ENCODE data around the gene ZNF549. TPM values are rescaled to one million over a fixed set of nuclear protein-coding genes. Genes with fewer than 3 reads are reported as not detected.

The ZNF549 gene
- total RNA-seq, 2 experiments from 2014 or later, result 3.5 to 4.0 TPM

GRCh38 chr19:57606931-57607330 lies 79.8 kb downstream of the ZNF549 start:
- intact Hi-C loops (cut with micrococcal nuclease), result no loop called here
- Mint-ChIP-seq H3K4me3 (no peak overlapping the region), H3K27ac (no peak overlapping the region), H3K27me3 (no peaks in the 10 kb centered on the region), H3K4me1 (ENCODE audit: low read depth) (no peaks in the 10 kb centered on the region), H3K9me3 (peaks cover 58% of the 10 kb centered on the region), H3K36me3 (ENCODE audit: low read depth) (peaks cover 72% of the 10 kb centered on the region)
- POLR2A ChIA-PET, result interaction anchor here (0.7 kb wide), 1 partner anchor 285 kb away, joined by 3 read pairs; no protein-coding TSS in a partner anchor
- TF ChIP-seq, protein P1, sequence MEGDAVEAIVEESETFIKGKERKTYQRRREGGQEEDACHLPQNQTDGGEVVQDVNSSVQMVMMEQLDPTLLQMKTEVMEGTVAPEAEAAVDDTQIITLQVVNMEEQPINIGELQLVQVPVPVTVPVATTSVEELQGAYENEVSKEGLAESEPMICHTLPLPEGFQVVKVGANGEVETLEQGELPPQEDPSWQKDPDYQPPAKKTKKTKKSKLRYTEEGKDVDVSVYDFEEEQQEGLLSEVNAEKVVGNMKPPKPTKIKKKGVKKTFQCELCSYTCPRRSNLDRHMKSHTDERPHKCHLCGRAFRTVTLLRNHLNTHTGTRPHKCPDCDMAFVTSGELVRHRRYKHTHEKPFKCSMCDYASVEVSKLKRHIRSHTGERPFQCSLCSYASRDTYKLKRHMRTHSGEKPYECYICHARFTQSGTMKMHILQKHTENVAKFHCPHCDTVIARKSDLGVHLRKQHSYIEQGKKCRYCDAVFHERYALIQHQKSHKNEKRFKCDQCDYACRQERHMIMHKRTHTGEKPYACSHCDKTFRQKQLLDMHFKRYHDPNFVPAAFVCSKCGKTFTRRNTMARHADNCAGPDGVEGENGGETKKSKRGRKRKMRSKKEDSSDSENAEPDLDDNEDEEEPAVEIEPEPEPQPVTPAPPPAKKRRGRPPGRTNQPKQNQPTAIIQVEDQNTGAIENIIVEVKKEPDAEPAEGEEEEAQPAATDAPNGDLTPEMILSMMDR (IDR thresholded peaks at IDR 0.05), result no peak
- no peak for ATAC-seq
- CTCF ChIA-PET, result no interaction called here
- no peak for DNase-seq

Other genes with a start within 250 kb of the ZNF549 start
- gene ZNF460, start 246.9 kb upstream of the ZNF549 start, total RNA-seq, result 10 to 100 TPM; 59.1 to 63.1 TPM
- 1 to 10 TPM; 6.3 to 7.0 TPM for gene ZNF543, start 206.9 kb upstream of the ZNF549 start, total RNA-seq
- 1 to 10 TPM; 6.6 to 6.7 TPM for gene ZNF304, start 176.1 kb upstream of the ZNF549 start, total RNA-seq
- gene TRAPPC2B, start 163.8 kb upstream of the ZNF549 start, total RNA-seq, result 1 to 10 TPM; 6.0 to 7.4 TPM
- 1 to 10 TPM; 1.3 to 1.5 TPM for gene ZNF547, start 163.8 kb upstream of the ZNF549 start, total RNA-seq
- 10 to 100 TPM; 23.9 to 24.6 TPM for gene ZNF548, start 137.5 kb upstream of the ZNF549 start, total RNA-seq
- 1 to 10 TPM; 5.7 to 8.8 TPM for gene ZNF17, start 116.2 kb upstream of the ZNF549 start, total RNA-seq
- gene ZNF749, start 92.0 kb upstream of the ZNF549 start, total RNA-seq, result 10 to 100 TPM; 19.5 to 20.0 TPM
- under 1 TPM in 1 of 2 experiments, not detected in 1; 0.18 TPM for gene VN1R1, start 70.2 kb upstream of the ZNF549 start, total RNA-seq
- 1 to 10 TPM; 5.0 to 5.6 TPM for gene ZNF772, start 49.8 kb upstream of the ZNF549 start, total RNA-seq
- 1 to 10 TPM; 5.1 to 6.1 TPM for gene ZNF419, start 39.6 kb upstream of the ZNF549 start, total RNA-seq
- gene ZNF773, start 27.4 kb upstream of the ZNF549 start, total RNA-seq, result 1 to 10 TPM; 5.7 to 7.1 TPM
- gene ZNF550, start 32.5 kb downstream of the ZNF549 start, total RNA-seq, result 10 to 100 TPM; 10.3 to 13.5 TPM
- gene ZNF416, start 51.6 kb downstream of the ZNF549 start, total RNA-seq, result 1 to 10 TPM; 2.5 to 3.2 TPM
- 1 to 10 TPM; 6.1 to 6.5 TPM for gene ZIK1, start 56.8 kb downstream of the ZNF549 start, total RNA-seq
- 1 to 10 TPM; 6.8 to 7.4 TPM for gene ZNF530, start 72.5 kb downstream of the ZNF549 start, total RNA-seq
- gene ZNF134, start 86.9 kb downstream of the ZNF549 start, total RNA-seq, result 10 to 100 TPM; 10.4 to 13.0 TPM
- gene ZNF211, start 105.8 kb downstream of the ZNF549 start, total RNA-seq, result 1 to 10 TPM; 7.7 to 8.8 TPM
- not detected for gene ZSCAN4, start 141.6 kb downstream of the ZNF549 start, total RNA-seq
- gene ZNF551, start 154.6 kb downstream of the ZNF549 start, total RNA-seq, result 1 to 10 TPM; 8.3 to 8.4 TPM
- gene ZNF154, start 181.8 kb downstream of the ZNF549 start, total RNA-seq, result 1 to 10 TPM; 3.6 to 3.8 TPM
- 10 to 100 TPM in 1 of 2 experiments, 1 to 10 TPM in 1; 7.1 to 10.5 TPM for gene ZNF671, start 200.3 kb downstream of the ZNF549 start, total RNA-seq
- gene ZNF776, start 219.5 kb downstream of the ZNF549 start, total RNA-seq, result 10 to 100 TPM in 1 of 2 experiments, 1 to 10 TPM in 1; 9.8 to 11.0 TPM
- gene ZNF586, start 242.3 kb downstream of the ZNF549 start, total RNA-seq, result 10 to 100 TPM; 16.7 to 21.8 TPM

Measured in activated CD8-positive, alpha-beta T cell treated with anti-CD3 and anti-CD28 coated beads for 36 hours (primary cell).